A673 (cell line): ENCODE measurements around the gene TBC1D20.

ENCODE experiments used
- EZH2 ChIP-seq: fragments of 200-600 bp; sonication (generic); IDR thresholded peaks from 2 replicates; pipeline ENCODE4 v1.6.1; 2017; ENCODE audit warnings: borderline replicate concordance, low read depth, mild to moderate bottlenecking, mixed read lengths, antibody characterized with exemption, low read length; ENCODE audit not compliant: poor library complexity, severe bottlenecking
- TF ChIP-seq, protein P1 (sequence below): fragments of 300-800, 200-600 bp; sonication (generic); conservative IDR thresholded peaks from 2 replicates; pipeline ENCODE4 v1.5.1; 2017; ENCODE audit warnings: low read depth, mild to moderate bottlenecking, antibody characterized with exemption, low read length, moderate library complexity, mixed read lengths

DNA sequence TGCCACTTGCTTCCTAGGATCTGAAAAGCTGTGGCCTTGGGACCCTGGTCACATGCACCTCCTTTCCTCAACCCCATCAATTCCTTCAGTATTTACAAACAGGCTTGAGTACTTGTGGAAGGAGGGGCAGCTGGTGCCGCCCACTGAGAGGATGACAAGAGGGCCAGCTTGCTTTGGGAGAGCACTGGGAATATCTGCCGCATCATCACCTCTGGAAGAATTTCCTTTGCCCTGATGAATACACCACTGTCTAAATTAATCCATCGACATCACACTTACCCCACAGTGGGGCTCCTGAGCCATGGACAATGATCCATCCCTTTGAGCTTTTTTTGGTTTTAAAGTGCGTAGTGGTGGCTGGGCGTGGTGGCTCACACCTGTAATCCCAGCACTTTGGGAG is 25.9 kb downstream of the TBC1D20 start:
- TF ChIP-seq, protein P1, sequence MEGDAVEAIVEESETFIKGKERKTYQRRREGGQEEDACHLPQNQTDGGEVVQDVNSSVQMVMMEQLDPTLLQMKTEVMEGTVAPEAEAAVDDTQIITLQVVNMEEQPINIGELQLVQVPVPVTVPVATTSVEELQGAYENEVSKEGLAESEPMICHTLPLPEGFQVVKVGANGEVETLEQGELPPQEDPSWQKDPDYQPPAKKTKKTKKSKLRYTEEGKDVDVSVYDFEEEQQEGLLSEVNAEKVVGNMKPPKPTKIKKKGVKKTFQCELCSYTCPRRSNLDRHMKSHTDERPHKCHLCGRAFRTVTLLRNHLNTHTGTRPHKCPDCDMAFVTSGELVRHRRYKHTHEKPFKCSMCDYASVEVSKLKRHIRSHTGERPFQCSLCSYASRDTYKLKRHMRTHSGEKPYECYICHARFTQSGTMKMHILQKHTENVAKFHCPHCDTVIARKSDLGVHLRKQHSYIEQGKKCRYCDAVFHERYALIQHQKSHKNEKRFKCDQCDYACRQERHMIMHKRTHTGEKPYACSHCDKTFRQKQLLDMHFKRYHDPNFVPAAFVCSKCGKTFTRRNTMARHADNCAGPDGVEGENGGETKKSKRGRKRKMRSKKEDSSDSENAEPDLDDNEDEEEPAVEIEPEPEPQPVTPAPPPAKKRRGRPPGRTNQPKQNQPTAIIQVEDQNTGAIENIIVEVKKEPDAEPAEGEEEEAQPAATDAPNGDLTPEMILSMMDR, result no peak
- TF ChIP-seq EZH2, result no peak
